ENCODE data around the gene GAS2.

GRCh38 chr11:22768281-22768680 lies 101.9 kb downstream of the GAS2 start:
- TF ChIP-seq CTCF (IDR thresholded peaks at IDR 0.05; ENCODE audit: low read length) (no peak), EZH2 (optimal IDR thresholded peaks at IDR 0.05; ENCODE audit: low read depth, low read length) (no peak), EZH2phosphoT487 (IDR thresholded peaks at IDR 0.05; ENCODE audit: low read length) (no peak)
